ENCODE measurements around the gene CLVS2. TPM values are rescaled to one million over a fixed set of nuclear protein-coding genes. Genes with fewer than 3 reads are reported as not detected.

Gene CLVS2
- total and polyA plus RNA-seq, 4 donors, result 0.25 TPM; not detected in 3

- TF ChIP-seq FOXA1 (IDR thresholded peaks at IDR 0.05) (no peak), GABPA (IDR thresholded peaks at IDR 0.05 in 1 of 2, conservative IDR thresholded peaks at IDR 0.05 in 1 of 2) (no peak), FOXA2 (IDR thresholded peaks at IDR 0.05) (no peak), ATF3 (IDR thresholded peaks at IDR 0.05) (no peak)
Observed at GRCh38 chr6:123042401-123042800, 46.4 kb downstream of the CLVS2 start.

GRCh38 chr6:123044341-123044860 is 48.4 kb downstream of the CLVS2 start:
- no peak overlapping the region for H3K9ac ChIP-seq (ENCODE audit: low read depth in 1 of 2, low read length in 2 of 2)

More at GRCh38 chr6:123042401-123042800, 46.4 kb downstream of the CLVS2 start:
- Histone ChIP-seq H3K9ac (ENCODE audit: low read depth in 1 of 2, low read length in 2 of 2) (no peak overlapping the region), H3K27me3 (ENCODE audit: control insufficient read depth in 4 of 4, insufficient read depth in 4 of 4, low read length in 3 of 4) (no peaks in the 10 kb centered on the region), H3K4me3 (ENCODE audit: low read depth in 1 of 3, low read length in 3 of 3) (no peak overlapping the region), H3K9me3 (ENCODE audit: control insufficient read depth in 4 of 4, low read length in 3 of 4) (no peaks in the 10 kb centered on the region), H3K4me1 (ENCODE audit: control insufficient read depth in 4 of 4, insufficient read depth in 4 of 4, low read length in 3 of 4) (no peaks in the 10 kb centered on the region), H3K27ac (ENCODE audit: low read depth in 1 of 2, low read length in 2 of 2) (no peak overlapping the region), H3K36me3 (ENCODE audit: control insufficient read depth in 4 of 4, insufficient read depth in 3 of 4, low read depth in 1 of 4, low read length in 3 of 4) (no peaks in the 10 kb centered on the region)
- 53% methylated on average over 2 of the region's 2 CpGs for WGBS
- no peak for DNase-seq (ENCODE audit: low spot score)

More at GRCh38 chr6:123044341-123044860, 48.4 kb downstream of the CLVS2 start:
- Histone ChIP-seq H3K4me1 (ENCODE audit: control insufficient read depth in 4 of 4, insufficient read depth in 4 of 4, low read length in 3 of 4) (no peaks in the 10 kb centered on the region), H3K9me3 (ENCODE audit: control insufficient read depth in 4 of 4, low read length in 3 of 4) (no peaks in the 10 kb centered on the region), H3K4me3 (ENCODE audit: low read depth in 1 of 3, low read length in 3 of 3) (no peak overlapping the region), H3K27me3 (ENCODE audit: control insufficient read depth in 4 of 4, insufficient read depth in 4 of 4, low read length in 3 of 4) (no peaks in the 10 kb centered on the region), H3K36me3 (ENCODE audit: control insufficient read depth in 4 of 4, insufficient read depth in 3 of 4, low read depth in 1 of 4, low read length in 3 of 4) (no peaks in the 10 kb centered on the region), H3K27ac (ENCODE audit: low read depth in 1 of 2, low read length in 2 of 2) (no peak overlapping the region)
- 74% methylated on average over 3 of the region's 3 CpGs for WGBS
- DNase-seq (ENCODE audit: low spot score), result no peak
- TF ChIP-seq RXRA (IDR thresholded peaks at IDR 0.05), result no peak
- TF ChIP-seq GABPA (IDR thresholded peaks at IDR 0.05 in 1 of 2, conservative IDR thresholded peaks at IDR 0.05 in 1 of 2), result no peak
- no peak for TF ChIP-seq JUND (IDR thresholded peaks at IDR 0.05)
- no peak for TF ChIP-seq ATF3 (IDR thresholded peaks at IDR 0.05)
- TF ChIP-seq FOXA1 (IDR thresholded peaks at IDR 0.05), result no peak
- no peak for TF ChIP-seq FOXA2 (IDR thresholded peaks at IDR 0.05)
- no peak for TF ChIP-seq ZBTB33 (IDR thresholded peaks at IDR 0.05)
- no peak for TF ChIP-seq REST (IDR thresholded peaks at IDR 0.05)
- no peak for TF ChIP-seq HNF4G (IDR thresholded peaks at IDR 0.05)
- no peak for TF ChIP-seq MAX (IDR thresholded peaks at IDR 0.05)
- TF ChIP-seq TAF1 (conservative IDR thresholded peaks at IDR 0.05), result no peak

Data from liver (tissue), 9 donors.